Common myeloid progenitor, CD34-positive (primary cell): Measurements from ENCODE around the gene FRY.

ENCODE experiments used
- CTCF ChIA-PET: fragments of 350-600 bp; sonication (Branson Sonifier 250); formaldehyde crosslinking; loops from one replicate; lab custom pipeline; 2021; ENCODE audit warnings: antibody characterized with exemption; lab: Charles Lee
- POLR2A ChIA-PET: fragments of 350-600 bp; sonication (Branson Sonifier 250); formaldehyde crosslinking; loops from one replicate; lab custom pipeline; 2021; ENCODE audit warnings: antibody characterized with exemption; lab: Charles Lee
- DNase-seq, 3 donors: peaks; one replicate each; pipeline versions ENCODE4 v3.0.0 to v3.0.0-alpha.2; 2013
- H3K27ac ChIP-seq, 2 experiments: 1 replicate in 1 of 2; 2 replicates in 1 of 2; pipeline ENCODE4 v1.7.0; 2013; ENCODE audit warnings: inconsistent platforms in 2 of 2, low read length in 2 of 2, mild to moderate bottlenecking in 2 of 2, low read depth in 1 of 2, moderate library complexity in 1 of 2; ENCODE audit not compliant: severe bottlenecking in 2 of 2, insufficient read depth in 1 of 2, poor library complexity in 1 of 2
- H3K27me3 ChIP-seq, 5 experiments: replicated peaks in 2 of 5; 1 replicate in 3 of 5; 2 replicates in 2 of 5; pipeline versions ENCODE4 v1.6.1 to v1.7.0; 2013; ENCODE audit warnings: low read length in 4 of 5, mild to moderate bottlenecking in 2 of 5, moderate library complexity in 2 of 5, inconsistent platforms in 1 of 5; ENCODE audit not compliant: insufficient read depth in 5 of 5, control insufficient read depth in 4 of 5
- H3K36me3 ChIP-seq, 4 experiments: 1 replicate in 2 of 4; 2 replicates in 2 of 4; pipeline versions ENCODE4 v1.6.1 to v1.7.0; 2013; ENCODE audit warnings: low read length in 3 of 4, control low read depth in 1 of 4, mild to moderate bottlenecking in 1 of 4; ENCODE audit not compliant: control insufficient read depth in 4 of 4, insufficient read depth in 4 of 4
- H3K4me1 ChIP-seq, 4 experiments: 1 replicate in 3 of 4; 2 replicates in 1 of 4; pipeline versions ENCODE4 v1.6.1 to v1.7.1; 2013; ENCODE audit warnings: low read length in 3 of 4, mild to moderate bottlenecking in 3 of 4, control low read depth in 1 of 4, inconsistent platforms in 1 of 4, moderate library complexity in 1 of 4; ENCODE audit not compliant: control insufficient read depth in 4 of 4, insufficient read depth in 4 of 4; ENCODE audit errors: control extremely low read depth in 1 of 4
- H3K4me3 ChIP-seq, 7 experiments: 1 replicate in 4 of 7; 2 replicates in 3 of 7; pipeline versions ENCODE4 v1.5.1 to v1.7.0; 2013; ENCODE audit warnings: mild to moderate bottlenecking in 7 of 7, low read length in 6 of 7, moderate library complexity in 6 of 7, inconsistent platforms in 2 of 7, low read depth in 2 of 7, control low read depth in 1 of 7; ENCODE audit not compliant: insufficient read depth in 4 of 7, control insufficient read depth in 1 of 7; ENCODE audit errors: extremely low read depth in 1 of 7
- H3K9me3 ChIP-seq, 5 experiments: 1 replicate in 4 of 5; 2 replicates in 1 of 5; pipeline versions ENCODE4 v1.6.1 to v1.7.1; 2013; ENCODE audit warnings: low read length in 4 of 5, mild to moderate bottlenecking in 2 of 5, inconsistent platforms in 1 of 5, low read depth in 1 of 5, moderate library complexity in 1 of 5; ENCODE audit not compliant: control insufficient read depth in 4 of 5, insufficient read depth in 2 of 5; ENCODE audit errors: control extremely low read depth in 1 of 5
- WGBS: methylation state at CpG from one replicate; pipeline ENCODE4 v1.1.5; 2013; ENCODE audit not compliant: insufficient coverage; 5-methylcytosine and 5-hydroxymethylcytosine counted together

Gene FRY

DNA sequence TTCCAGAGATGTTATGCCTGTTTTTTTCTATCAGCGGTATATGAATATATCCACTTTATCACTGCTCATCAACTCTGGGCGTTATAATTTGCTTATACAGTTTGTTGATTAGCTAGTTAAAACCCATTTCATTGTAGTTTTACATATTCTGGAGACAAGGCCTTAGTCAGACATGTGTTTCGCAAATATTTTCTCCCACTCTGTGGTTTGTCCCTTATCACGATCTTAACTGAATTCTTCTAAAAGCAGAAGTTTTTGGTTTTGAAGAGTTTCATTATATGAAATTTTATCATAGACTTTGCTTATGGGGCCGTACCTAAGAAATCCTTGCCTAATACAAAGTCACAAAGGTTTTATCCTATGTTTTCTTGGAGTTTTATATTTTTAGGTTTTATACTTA, 84.6 kb downstream of the FRY start:
- Histone ChIP-seq H3K9me3 (peaks cover 0 to 2% (median 0%) of the 10 kb centered on the region in 5 experiments), H3K27ac (peak overlapping the region; percentile 60 to 81), H3K27me3 (no peaks in the 10 kb centered on the region), H3K36me3 (peaks cover 0 to 5% (median 0%) of the 10 kb centered on the region in 4 experiments), H3K4me1 (peaks cover 33 to 77% (median 55%) of the 10 kb centered on the region in 4 experiments), H3K4me3 (peak overlapping the region in 2 of 7 experiments; percentile 46)
- ChIA-PET POLR2A (no interaction called here), CTCF (interaction anchor here (1.0 kb wide), 1 partner anchor 10 kb away, joined by 3 read pairs; no protein-coding TSS in a partner anchor)
- DNase-seq, result peak; percentile 65 to 91 (median 86)
- WGBS, result no CpG with 5 or more reads among the region's 5 CpGs

GRCh38 chr13:32117001-32117400, 85.4 kb downstream of the FRY start:
- Histone ChIP-seq H3K27me3 (no peaks in the 10 kb centered on the region), H3K27ac (peak overlapping the region; percentile 62 to 81), H3K4me1 (peaks cover 31 to 70% (median 51%) of the 10 kb centered on the region in 4 experiments), H3K9me3 (peaks cover 0 to 2% (median 0%) of the 10 kb centered on the region in 5 experiments), H3K36me3 (peaks cover 0 to 6% (median 0%) of the 10 kb centered on the region in 4 experiments), H3K4me3 (peak overlapping the region in 3 of 7 experiments; percentile 27 to 46 (median 30))
- no peak for DNase-seq
- ChIA-PET POLR2A (no interaction called here), CTCF (interaction anchor here (1.0 kb wide), 1 partner anchor 10 kb away, joined by 4 read pairs; no protein-coding TSS in a partner anchor)
- WGBS, result 86% methylated on average over 1 of the region's 3 CpGs

- ChIA-PET POLR2A (no interaction called here), CTCF (interaction anchor here (0.6 to 1.0 kb wide), 3 partner anchors 10 to 122 kb away, joined by 3 to 4 read pairs (median 3); no protein-coding TSS in a partner anchor)
- WGBS, result 89% methylated on average over 5 of the region's 6 CpGs
- H3K36me3 ChIP-seq, result peaks cover 0 to 6% (median 2%) of the 10 kb centered on the region in 4 experiments
- H3K27ac ChIP-seq, result peak overlapping the region; percentile 62 to 81
- peaks cover 31 to 66% (median 48%) of the 10 kb centered on the region in 4 experiments for H3K4me1 ChIP-seq
- H3K27me3 ChIP-seq, result no peaks in the 10 kb centered on the region
- peak overlapping the region in 2 of 7 experiments; percentile 27 to 30 for H3K4me3 ChIP-seq
- peaks cover 0 to 5% (median 2%) of the 10 kb centered on the region in 5 experiments for H3K9me3 ChIP-seq
- peak in 2 of 3 donors; percentile 40 to 62 for DNase-seq
Measured at GRCh38 chr13:32117701-32118100, 86.1 kb downstream of the FRY start.

DNA sequence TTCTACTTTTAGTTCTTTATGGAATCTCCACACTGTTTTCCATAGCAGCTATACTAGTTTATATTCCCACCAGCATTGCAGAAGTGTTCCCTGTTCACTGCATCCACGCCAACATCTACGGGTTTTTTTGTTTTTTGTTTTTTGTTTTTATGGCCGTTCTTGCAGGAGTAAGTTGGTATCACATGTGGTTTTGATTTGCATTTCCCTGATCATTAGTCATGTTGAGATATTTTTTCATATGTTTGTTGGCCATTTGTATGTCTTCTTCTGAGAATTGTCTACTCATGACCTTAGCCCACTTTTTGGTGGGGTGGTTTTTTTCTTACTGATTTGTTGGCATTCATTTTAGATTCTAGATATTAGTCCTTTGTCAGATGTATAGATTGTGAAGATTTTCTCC, 89.7 kb downstream of the FRY start:
- CTCF ChIA-PET, result no interaction called here
- Histone ChIP-seq H3K4me1 (peaks cover 11 to 34% (median 23%) of the 10 kb centered on the region in 4 experiments), H3K27me3 (no peaks in the 10 kb centered on the region), H3K4me3 (no peak overlapping the region), H3K27ac (no peak overlapping the region), H3K9me3 (peaks cover 0 to 5% (median 2%) of the 10 kb centered on the region in 5 experiments), H3K36me3 (peaks cover 0 to 24% (median 14%) of the 10 kb centered on the region in 4 experiments)
- no peak for DNase-seq
- POLR2A ChIA-PET, result no interaction called here
- WGBS, result 100% methylated on average over 1 of the region's 3 CpGs

DNA sequence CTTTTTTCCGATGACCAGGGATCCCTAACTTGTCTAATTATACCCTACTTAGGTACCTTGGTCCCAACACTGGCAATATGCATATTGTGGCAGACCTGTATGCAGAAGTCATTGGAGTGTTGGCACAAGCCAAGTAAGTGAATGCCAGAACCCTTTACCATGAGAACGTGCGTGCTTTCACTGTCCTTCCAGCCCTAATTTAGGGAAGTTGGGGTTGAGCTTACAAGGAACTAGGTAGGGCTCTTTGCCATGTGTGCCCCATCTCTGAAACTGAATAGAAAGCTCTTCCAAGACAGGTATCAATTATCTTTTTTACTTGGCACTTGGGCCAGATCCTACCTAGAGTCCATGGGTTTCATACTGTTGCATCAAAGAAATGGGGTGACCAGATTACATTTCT, 93.2 kb downstream of the FRY start:
- Histone ChIP-seq H3K4me1 (peaks cover 0 to under 1% (median 0%) of the 10 kb centered on the region in 4 experiments), H3K4me3 (no peak overlapping the region), H3K27me3 (no peaks in the 10 kb centered on the region), H3K9me3 (peaks cover 0 to 5% (median 2%) of the 10 kb centered on the region in 5 experiments), H3K36me3 (peaks cover 0 to 31% (median 14%) of the 10 kb centered on the region in 4 experiments), H3K27ac (no peak overlapping the region)
- WGBS, result 72% methylated on average over 2 of the region's 3 CpGs
- DNase-seq, result no peak
- ChIA-PET POLR2A (no interaction called here), CTCF (interaction anchor here (0.9 to 1.6 kb wide), 3 partner anchors 16 to 93 kb away, joined by 3 read pairs; partner anchors contain the start of gene FRY)

GRCh38 chr13:32125221-32125689, 93.7 kb downstream of the FRY start:
- WGBS, result 100% methylated on average over 2 of the region's 4 CpGs
- Histone ChIP-seq H3K27me3 (no peaks in the 10 kb centered on the region), H3K4me1 (no peaks in the 10 kb centered on the region), H3K27ac (no peak overlapping the region), H3K4me3 (no peak overlapping the region), H3K36me3 (peaks cover 0 to 31% (median 14%) of the 10 kb centered on the region in 4 experiments), H3K9me3 (peaks cover 0 to 5% (median under 1%) of the 10 kb centered on the region in 5 experiments)
- CTCF ChIA-PET, result interaction anchor here (0.8 to 1.6 kb wide), 4 partner anchors 9 to 94 kb away, joined by 3 read pairs; partner anchors contain the start of gene FRY
- POLR2A ChIA-PET, result no interaction called here
- DNase-seq, result no peak

- H3K4me3 ChIP-seq, result no peak overlapping the region
- peaks cover 0 to 5% (median 0%) of the 10 kb centered on the region in 5 experiments for H3K9me3 ChIP-seq
- H3K4me1 ChIP-seq, result no peaks in the 10 kb centered on the region
- no peak for DNase-seq
- CTCF ChIA-PET, result interaction anchor here (0.8 to 1.6 kb wide), 5 partner anchors 10 to 106 kb away, joined by 3 read pairs; partner anchors contain the start of gene FRY
- H3K36me3 ChIP-seq, result peaks cover 0 to 30% (median 14%) of the 10 kb centered on the region in 4 experiments
- POLR2A ChIA-PET, result no interaction called here
- no peak overlapping the region for H3K27ac ChIP-seq
- H3K27me3 ChIP-seq, result no peaks in the 10 kb centered on the region
- 100% methylated on average over 1 of the region's 4 CpGs for WGBS
Measured at GRCh38 chr13:32125751-32126150, 94.2 kb downstream of the FRY start.
